GM18520 (cell line): ENCODE results near the gene SMAD6.
"Not testable (repeated sequence)": the region's sequence is repeated elsewhere in the genome, so short reads cannot be mapped to it uniquely, and the experiment has no call there.

Experiments used
- ATAC-seq: cut with Tn5 transposase; IDR thresholded peaks from one replicate; pipeline ENCODE4 v1.9.1; 2021; ENCODE audit not compliant: unreplicated experiment

SMAD6 gene

GRCh38 chr15:66819084-66819483 is 117.0 kb downstream of the SMAD6 start:
- no peak for ATAC-seq

- no peak for ATAC-seq
Measured at GRCh38 chr15:66820481-66821176, 118.6 kb downstream of the SMAD6 start.

- no peak for ATAC-seq
Measured at GRCh38 chr15:66821307-66821706, 119.3 kb downstream of the SMAD6 start.

- no peak for ATAC-seq
Measured at GRCh38 chr15:66822114-66822513, 120.1 kb downstream of the SMAD6 start.

- ATAC-seq, result no peak
Measured at GRCh38 chr15:66822576-66822975, 120.5 kb downstream of the SMAD6 start.

- no peak for ATAC-seq
Measured at GRCh38 chr15:66823601-66824000, 121.6 kb downstream of the SMAD6 start.

GRCh38 chr15:66824424-66824823 is 122.4 kb downstream of the SMAD6 start:
- no peak for ATAC-seq

GRCh38 chr15:66825139-66825538 is 123.1 kb downstream of the SMAD6 start:
- ATAC-seq, result no peak

GRCh38 chr15:66825731-66826130 is 123.7 kb downstream of the SMAD6 start:
- no peak for ATAC-seq

GRCh38 chr15:66826507-66826906 is 124.5 kb downstream of the SMAD6 start:
- no peak for ATAC-seq

- no peak for ATAC-seq
Measured at GRCh38 chr15:66827039-66827697, 125.1 kb downstream of the SMAD6 start.

- ATAC-seq, result no peak
Measured at GRCh38 chr15:66827698-66828055, 125.6 kb downstream of the SMAD6 start.

GRCh38 chr15:66828817-66829541 is 126.9 kb downstream of the SMAD6 start:
- not testable (repeated sequence) for ATAC-seq

GRCh38 chr15:66829551-66830121 is 127.6 kb downstream of the SMAD6 start:
- ATAC-seq, result no peak

- no peak for ATAC-seq
Measured at GRCh38 chr15:66830358-66830757, 128.3 kb downstream of the SMAD6 start.

- no peak for ATAC-seq
Measured at GRCh38 chr15:66830823-66831222, 128.8 kb downstream of the SMAD6 start.

GRCh38 chr15:66831289-66831688 is 129.3 kb downstream of the SMAD6 start:
- no peak for ATAC-seq

GRCh38 chr15:66831801-66832390 is 129.9 kb downstream of the SMAD6 start:
- no peak for ATAC-seq
